ENCODE measurements around the gene ZBED4. TPM values are rescaled to one million over a fixed set of nuclear protein-coding genes. Genes with fewer than 3 reads are reported as not detected.

The ZBED4 gene
- total RNA-seq, 4 donors from 2014 or later, result 0.59 to 16.4 (median 12.7) TPM

DNA sequence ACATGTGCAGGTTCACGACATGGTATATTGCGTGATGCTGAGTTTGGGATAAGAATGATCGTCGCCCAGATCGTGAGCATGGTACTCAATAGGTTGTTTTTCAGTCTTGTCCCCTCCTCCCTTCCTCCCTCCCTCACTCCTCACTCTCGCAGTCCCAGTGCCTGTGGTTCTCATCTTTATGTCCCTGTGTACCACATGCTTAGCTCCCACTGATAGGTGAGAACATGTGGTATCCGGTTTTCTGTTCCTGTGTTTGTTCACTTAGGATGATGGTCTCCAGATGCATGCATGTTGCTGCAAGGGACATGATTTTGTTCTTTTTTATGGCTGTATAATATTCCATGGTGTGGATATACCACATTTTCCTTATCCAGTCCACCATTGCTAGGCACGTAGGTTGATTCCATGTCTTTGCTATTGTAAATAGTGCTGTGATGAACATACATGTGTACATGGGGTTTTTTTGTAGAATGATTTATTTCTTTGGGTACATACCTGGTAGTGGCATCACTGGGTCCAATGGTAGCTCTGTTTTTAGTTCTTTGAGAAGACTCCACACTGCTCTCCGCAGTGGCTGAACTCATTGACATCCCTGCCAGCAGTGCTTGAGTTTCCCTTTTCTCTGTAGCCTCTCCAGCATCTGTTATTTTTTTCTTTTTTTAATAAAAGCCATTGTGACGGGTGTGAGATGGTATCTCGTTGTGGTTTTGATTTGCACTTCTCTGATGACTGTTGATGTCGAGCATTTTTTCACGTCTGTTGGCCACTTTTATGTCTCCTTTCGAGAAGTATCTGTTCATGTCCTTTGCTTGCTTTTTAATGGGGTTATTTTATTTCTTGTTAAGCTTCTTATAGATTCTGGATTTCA is 16.4 kb downstream of the ZBED4 start:
- no peaks in the 10 kb centered on the region for H3K27me3 ChIP-seq
- no peaks in the 10 kb centered on the region for H3K36me3 ChIP-seq
- DNase-seq, result no peak
- no peak overlapping the region for H3K4me3 ChIP-seq
- H3K4me1 ChIP-seq, result no peaks in the 10 kb centered on the region
- H3K9me3 ChIP-seq, result peaks cover 0 to 35% of the 10 kb centered on the region in 2 donors
- H3K27ac ChIP-seq, result no peak overlapping the region
- intact Hi-C loops (cut with DNase I; ENCODE audit: low total_unique reads), result no loop called here
- TF ChIP-seq POLR2A (IDR thresholded peaks at IDR 0.05) (no peak), CTCF (IDR thresholded peaks at IDR 0.05) (no peak)

DNA sequence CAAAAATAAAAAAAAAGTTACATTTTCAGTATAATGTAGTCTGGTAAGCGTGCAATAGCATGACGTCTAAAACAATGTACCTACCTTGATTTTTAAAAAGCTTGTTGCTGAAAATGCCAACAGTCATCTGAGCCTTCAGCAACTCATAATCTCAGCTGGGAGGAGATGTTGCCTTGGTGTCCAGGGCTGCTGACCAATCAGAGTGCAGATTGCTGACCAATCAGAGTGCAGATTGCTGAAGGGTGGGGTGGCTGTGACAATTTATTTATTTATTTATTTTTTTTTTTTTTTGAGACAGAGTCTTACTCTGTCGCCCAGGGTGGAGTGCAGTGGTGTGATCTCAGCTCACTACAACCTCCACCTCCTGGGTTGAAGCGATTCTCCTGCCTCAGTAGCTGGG is 17.8 kb downstream of the ZBED4 start:
- H3K9me3 ChIP-seq, result peaks cover 0 to 24% of the 10 kb centered on the region in 2 donors
- H3K36me3 ChIP-seq, result no peaks in the 10 kb centered on the region
- intact Hi-C loops (cut with DNase I; ENCODE audit: low total_unique reads), result no loop called here
- H3K27me3 ChIP-seq, result no peaks in the 10 kb centered on the region
- H3K27ac ChIP-seq, result no peak overlapping the region
- no peak overlapping the region for H3K4me3 ChIP-seq
- DNase-seq, result no peak
- TF ChIP-seq CTCF (IDR thresholded peaks at IDR 0.05) (no peak), POLR2A (IDR thresholded peaks at IDR 0.05) (no peak)
- H3K4me1 ChIP-seq, result no peaks in the 10 kb centered on the region

GRCh38 chr22:49872347-49872746 is 18.7 kb downstream of the ZBED4 start:
- H3K27ac ChIP-seq, result no peak overlapping the region
- H3K4me1 ChIP-seq, result no peaks in the 10 kb centered on the region
- H3K9me3 ChIP-seq, result peaks cover 0 to 19% of the 10 kb centered on the region in 2 donors
- no peak for DNase-seq
- H3K36me3 ChIP-seq, result no peaks in the 10 kb centered on the region
- intact Hi-C loops (cut with DNase I; ENCODE audit: low total_unique reads), result no loop called here
- no peaks in the 10 kb centered on the region for H3K27me3 ChIP-seq
- TF ChIP-seq POLR2A (IDR thresholded peaks at IDR 0.05), result no peak
- no peak for TF ChIP-seq CTCF (IDR thresholded peaks at IDR 0.05)
- no peak overlapping the region for H3K4me3 ChIP-seq

GRCh38 chr22:49873228-49873940 is 19.7 kb downstream of the ZBED4 start:
- H3K9me3 ChIP-seq, result peaks cover 0 to 14% of the 10 kb centered on the region in 2 donors
- H3K4me3 ChIP-seq, result no peak overlapping the region
- H3K36me3 ChIP-seq, result no peaks in the 10 kb centered on the region
- intact Hi-C loops (cut with DNase I; ENCODE audit: low total_unique reads), result no loop called here
- H3K27me3 ChIP-seq, result no peaks in the 10 kb centered on the region
- H3K27ac ChIP-seq, result no peak overlapping the region
- no peaks in the 10 kb centered on the region for H3K4me1 ChIP-seq
- no peak for DNase-seq
- TF ChIP-seq CTCF (IDR thresholded peaks at IDR 0.05), result no peak
- no peak for TF ChIP-seq POLR2A (IDR thresholded peaks at IDR 0.05)

DNA sequence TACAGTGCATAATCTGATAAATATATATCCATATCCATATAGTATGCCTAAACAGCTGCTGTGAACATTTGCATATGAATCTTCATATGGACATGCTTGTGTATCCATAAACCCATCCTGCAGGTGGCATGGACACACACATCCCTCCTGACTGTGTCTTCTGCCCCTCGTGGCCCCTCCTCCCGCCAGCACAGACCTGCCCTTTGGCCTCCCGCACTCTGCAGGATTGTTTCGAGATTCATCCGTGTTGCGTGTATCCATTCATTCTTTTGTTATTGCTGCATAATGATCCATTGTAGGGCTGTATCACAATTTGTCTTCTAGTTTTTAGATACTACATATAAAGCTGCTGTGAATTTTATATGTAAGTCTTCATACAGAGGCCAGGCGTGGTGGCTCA is 24.0 kb downstream of the ZBED4 start:
- no peak overlapping the region for H3K27ac ChIP-seq
- peaks cover 0 to 9% of the 10 kb centered on the region in 2 donors for H3K9me3 ChIP-seq
- no peak for DNase-seq
- H3K4me3 ChIP-seq, result no peak overlapping the region
- no peaks in the 10 kb centered on the region for H3K27me3 ChIP-seq
- intact Hi-C loops (cut with DNase I; ENCODE audit: low total_unique reads), result no loop called here
- no peaks in the 10 kb centered on the region for H3K4me1 ChIP-seq
- no peak for TF ChIP-seq CTCF (IDR thresholded peaks at IDR 0.05)
- no peak for TF ChIP-seq POLR2A (IDR thresholded peaks at IDR 0.05)
- H3K36me3 ChIP-seq, result no peaks in the 10 kb centered on the region

Data from uterus (tissue), 4 donors.